Panc1 (cell line): Measurements from ENCODE around the gene SPSB1. TPM values are rescaled to one million over a fixed set of nuclear protein-coding genes. Genes with fewer than 3 reads are reported as not detected.

Experiments
- ATAC-seq: fragments of 200-7000 bp; cut with Tn5 transposase; 2 replicates; pipeline ENCODE4 v1.9.1; 2020; ENCODE audit warnings: mild to moderate bottlenecking, moderate library complexity
- BruUV-seq: library from RNA; stranded (reverse); fragments of 400-500 nt; replicated peaks from 2 replicates; lab custom pipeline; 2021; lab: Mats Ljungman, UMichigan
- CTCF ChIA-PET: fragments of 300-600 bp; sonication (Branson Sonifier 250); formaldehyde crosslinking; loops from one replicate; lab custom pipeline; 2022; ENCODE audit warnings: antibody characterized with exemption; lab: Charles Lee
- POLR2A ChIA-PET: fragments of 300-600 bp; sonication (Branson Sonifier 250); formaldehyde crosslinking; loops from one replicate; lab custom pipeline; 2022; ENCODE audit warnings: antibody characterized with exemption; lab: Charles Lee
- DNase-seq: peaks from one replicate; pipeline ENCODE4 v3.0.0-alpha.2; 2010; ENCODE audit warnings: low read depth, low spot score
- H3K27ac ChIP-seq: 2 replicates; pipeline ENCODE4 v1.5.1; 2011; ENCODE audit warnings: mild to moderate bottlenecking, low read length, inconsistent platforms
- H3K27me3 ChIP-seq: fragments of 200-500 bp; sonication (Bioruptor generic); 2 replicates; pipeline ENCODE4 v1.6.0; 2014; ENCODE audit warnings: low read length, inconsistent platforms; ENCODE audit not compliant: control insufficient read depth, insufficient read depth
- H3K36me3 ChIP-seq: fragments of 200-500 bp; sonication (Bioruptor generic); 2 replicates; pipeline ENCODE4 v1.5.1; 2014; ENCODE audit warnings: inconsistent platforms, mild to moderate bottlenecking, low read length, moderate library complexity; ENCODE audit not compliant: control insufficient read depth, insufficient read depth
- H3K4me1 ChIP-seq: 2 replicates; pipeline ENCODE4 v1.5.1; 2011; ENCODE audit warnings: inconsistent platforms, mild to moderate bottlenecking, low read length, moderate library complexity; ENCODE audit not compliant: control insufficient read depth, insufficient read depth
- H3K4me3 ChIP-seq, 2 experiments: 2 replicates each; pipeline ENCODE4 v1.5.1; 2011 to 2012; ENCODE audit warnings: low read depth in 2 of 2, low read length in 2 of 2, mild to moderate bottlenecking in 2 of 2, inconsistent platforms in 1 of 2, moderate library complexity in 1 of 2
- H3K9me3 ChIP-seq: fragments of 200-500 bp; sonication (Bioruptor generic); 2 replicates; pipeline ENCODE4 v1.5.1; 2014; ENCODE audit warnings: low read depth, mild to moderate bottlenecking, inconsistent platforms, low read length, moderate library complexity; ENCODE audit not compliant: control insufficient read depth, insufficient read depth
- CTCF ChIP-seq: fragments of 450-650 bp; IDR thresholded peaks from 2 replicates; pipeline ENCODE4 v1.5.1; 2017; ENCODE audit warnings: mild to moderate bottlenecking
- POLR2AphosphoS5 ChIP-seq: IDR thresholded peaks from 2 replicates; pipeline ENCODE4 v1.6.1; 2012; ENCODE audit warnings: mild to moderate bottlenecking, low read depth, low read length, moderate library complexity
- REST ChIP-seq, 2 experiments: IDR thresholded peaks; 2 replicates each; pipeline ENCODE4 v1.6.1; 2011 to 2012; ENCODE audit warnings: low read depth in 2 of 2, control low read depth in 1 of 2, low read length in 1 of 2, mild to moderate bottlenecking in 1 of 2, moderate library complexity in 1 of 2; ENCODE audit not compliant: insufficient read depth in 1 of 2
- SIN3A ChIP-seq: IDR thresholded peaks from 2 replicates; pipeline ENCODE4 v1.6.1; 2012; ENCODE audit warnings: low read depth, mild to moderate bottlenecking, low read length, moderate library complexity, borderline replicate concordance; ENCODE audit not compliant: insufficient read depth
- TCF7L2 ChIP-seq: IDR thresholded peaks from 2 replicates; pipeline ENCODE4 v1.6.1; 2011; ENCODE audit warnings: mild to moderate bottlenecking, low read depth, low read length, inconsistent platforms
- in situ Hi-C: cut with HindIII; loops from 2 replicates; pipeline ENCODE4 v1.10.0; 2016; ENCODE audit warnings: low sequenced_read_pairs, low pct_unique_long_range_greater_than_20kb
- intact Hi-C: fragments of 100-400 bp; cut with micrococcal nuclease; formaldehyde crosslinking; loops from one replicate; pipeline ENCODE4 v1.10.0; 2022; ENCODE audit not compliant: unreplicated experiment
- total RNA-seq: library from RNA; stranded (reverse); gene quantifications from one replicate; pipeline ENCODE4 v1.2.1, GENCODE V29; 2021; ENCODE audit not compliant: unreplicated experiment

Gene SPSB1
- total RNA-seq, 1 experiment from 2014 or later: 73.7 TPM

- no peak for TF ChIP-seq SIN3A
- no peak for TF ChIP-seq CTCF
- no peak for TF ChIP-seq TCF7L2
- TF ChIP-seq REST (IDR thresholded peaks at IDR 0.05; ENCODE audit: insufficient read depth in 1 of 2, low read depth in 2 of 2, low read length in 1 of 2): no peak
- no peak for TF ChIP-seq POLR2AphosphoS5
- ChIA-PET POLR2A (no interaction called here), CTCF (interaction anchor here (0.6 kb wide), 1 partner anchor 130 kb away, joined by 5 read pairs; no protein-coding TSS in a partner anchor)
- no peak for ATAC-seq
- DNase-seq: no peak
- no peak overlapping the region for H3K4me3 ChIP-seq
- intact Hi-C loops: no loop called here
- H3K27me3 ChIP-seq: no peaks in the 10 kb centered on the region
- BruUV-seq: no TSS peak
- no peaks in the 10 kb centered on the region for H3K9me3 ChIP-seq
- no peak overlapping the region for H3K27ac ChIP-seq
- peaks cover 63% of the 10 kb centered on the region for H3K4me1 ChIP-seq
- in situ Hi-C loops: no loop called here
- no peaks in the 10 kb centered on the region for H3K36me3 ChIP-seq
Observed at GRCh38 chr1:9311479-9311878, 18.8 kb downstream of the SPSB1 start.

GRCh38 chr1:9312168-9312720 lies 19.6 kb downstream of the SPSB1 start:
- no peaks in the 10 kb centered on the region for H3K27me3 ChIP-seq
- in situ Hi-C loops (no loop called here), intact Hi-C loops (no loop called here)
- no peak overlapping the region for H3K27ac ChIP-seq
- TF ChIP-seq SIN3A (no peak), TCF7L2 (no peak), POLR2AphosphoS5 (no peak), REST (IDR thresholded peaks at IDR 0.05; ENCODE audit: insufficient read depth in 1 of 2, low read depth in 2 of 2, low read length in 1 of 2) (no peak), CTCF (no peak)
- H3K4me1 ChIP-seq: peaks cover 71% of the 10 kb centered on the region
- H3K36me3 ChIP-seq: no peaks in the 10 kb centered on the region
- ChIA-PET CTCF (no interaction called here), POLR2A (no interaction called here)
- BruUV-seq: no TSS peak
- H3K4me3 ChIP-seq: no peak overlapping the region
- DNase-seq (no peak), ATAC-seq (no peak)
- H3K9me3 ChIP-seq: no peaks in the 10 kb centered on the region
